ENCODE measurements around the gene STARD7.
"Not testable (repeated sequence)": the region's sequence is repeated elsewhere in the genome, so short reads cannot be mapped to it uniquely, and the experiment has no call there.

The STARD7 gene

DNA sequence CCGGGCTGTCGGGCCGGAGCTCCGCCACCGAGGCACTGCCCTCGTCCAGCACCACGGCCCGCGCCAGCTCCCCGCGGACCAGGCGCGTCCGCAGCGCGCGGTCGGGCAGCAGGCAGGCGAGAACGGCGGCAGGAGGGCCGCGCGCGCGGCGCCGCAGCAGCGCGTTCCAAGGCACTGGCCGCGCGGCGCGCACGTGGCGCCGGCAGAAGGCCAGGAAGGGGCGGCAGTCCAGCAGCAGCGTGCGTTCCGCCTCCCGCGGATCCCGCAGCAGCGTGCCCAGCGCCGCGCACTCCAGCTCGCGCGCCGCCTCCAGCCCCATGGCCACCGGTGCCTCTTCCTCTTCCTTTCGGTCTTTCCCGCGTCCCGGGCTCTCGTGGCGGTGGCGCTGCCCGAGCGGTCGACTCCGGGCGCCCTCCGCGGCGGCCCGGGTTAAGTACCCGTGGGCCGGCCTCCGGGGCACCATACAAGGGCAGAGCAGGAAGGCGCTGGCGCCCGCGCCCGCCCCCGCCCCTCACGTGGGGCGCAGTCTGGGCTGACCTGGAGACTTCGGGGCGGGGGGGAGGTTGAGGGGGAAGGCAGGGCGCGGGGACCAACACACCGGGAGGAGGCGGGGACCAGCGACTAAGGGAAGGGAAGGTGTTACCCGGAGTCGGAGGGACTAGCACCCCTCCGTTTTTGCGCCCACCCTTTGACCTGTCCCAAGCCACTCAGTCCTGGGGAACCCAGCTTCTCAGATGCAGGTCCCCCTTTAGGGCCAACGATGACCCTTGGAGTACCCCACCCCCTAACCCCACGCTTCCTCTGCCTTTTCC, 63.4 kb downstream of the STARD7 start, which contains the start of gene DUSP2:
Gene DUSP2 (minus strand): TSS at position 405 of the 812 bp plus-strand sequence. CDS start 86 bp downstream, at position 319.
- peak within 1 kb of the TSS; percentile 96 for H3K27ac ChIP-seq
- TF ChIP-seq, protein P1, sequence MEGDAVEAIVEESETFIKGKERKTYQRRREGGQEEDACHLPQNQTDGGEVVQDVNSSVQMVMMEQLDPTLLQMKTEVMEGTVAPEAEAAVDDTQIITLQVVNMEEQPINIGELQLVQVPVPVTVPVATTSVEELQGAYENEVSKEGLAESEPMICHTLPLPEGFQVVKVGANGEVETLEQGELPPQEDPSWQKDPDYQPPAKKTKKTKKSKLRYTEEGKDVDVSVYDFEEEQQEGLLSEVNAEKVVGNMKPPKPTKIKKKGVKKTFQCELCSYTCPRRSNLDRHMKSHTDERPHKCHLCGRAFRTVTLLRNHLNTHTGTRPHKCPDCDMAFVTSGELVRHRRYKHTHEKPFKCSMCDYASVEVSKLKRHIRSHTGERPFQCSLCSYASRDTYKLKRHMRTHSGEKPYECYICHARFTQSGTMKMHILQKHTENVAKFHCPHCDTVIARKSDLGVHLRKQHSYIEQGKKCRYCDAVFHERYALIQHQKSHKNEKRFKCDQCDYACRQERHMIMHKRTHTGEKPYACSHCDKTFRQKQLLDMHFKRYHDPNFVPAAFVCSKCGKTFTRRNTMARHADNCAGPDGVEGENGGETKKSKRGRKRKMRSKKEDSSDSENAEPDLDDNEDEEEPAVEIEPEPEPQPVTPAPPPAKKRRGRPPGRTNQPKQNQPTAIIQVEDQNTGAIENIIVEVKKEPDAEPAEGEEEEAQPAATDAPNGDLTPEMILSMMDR (conservative IDR thresholded peaks at IDR 0.05) = no peak
- peak; percentile 80 for TF ChIP-seq ZFX (IDR thresholded peaks at IDR 0.05)

DNA sequence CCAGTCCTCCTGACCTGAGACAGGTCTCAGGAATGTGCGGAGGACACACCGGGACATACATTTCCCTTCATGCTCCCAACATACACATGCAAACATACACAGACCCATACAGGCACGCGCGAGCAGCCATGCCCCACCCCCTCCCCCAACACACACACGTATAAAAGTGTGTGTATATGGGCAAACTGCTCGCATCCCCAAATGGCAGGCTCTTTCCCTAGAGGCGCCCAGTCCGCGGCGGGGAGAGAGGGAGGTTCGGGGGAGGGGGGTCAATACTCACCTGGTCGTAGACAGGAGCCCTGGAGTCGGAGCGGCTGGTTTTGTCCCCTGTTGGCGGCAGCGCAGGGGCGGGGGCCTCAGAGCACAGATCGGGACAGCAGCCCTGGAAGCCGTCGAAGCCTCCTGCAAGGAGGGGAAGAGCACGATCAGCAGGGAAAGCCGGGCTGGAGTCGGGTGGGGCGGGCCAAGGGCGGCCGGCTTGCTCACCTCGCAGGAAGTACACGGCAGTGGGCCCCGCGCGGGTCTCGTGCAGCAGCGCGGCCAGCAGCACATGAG, 64.1 kb downstream of the STARD7 start:
- H3K27ac ChIP-seq = peak overlapping the region; percentile 96
- TF ChIP-seq, protein P1 (conservative IDR thresholded peaks at IDR 0.05) = peak; percentile 42; the same call in 1 of the 2 replicates
- no peak for TF ChIP-seq ZFX (IDR thresholded peaks at IDR 0.05)

DNA sequence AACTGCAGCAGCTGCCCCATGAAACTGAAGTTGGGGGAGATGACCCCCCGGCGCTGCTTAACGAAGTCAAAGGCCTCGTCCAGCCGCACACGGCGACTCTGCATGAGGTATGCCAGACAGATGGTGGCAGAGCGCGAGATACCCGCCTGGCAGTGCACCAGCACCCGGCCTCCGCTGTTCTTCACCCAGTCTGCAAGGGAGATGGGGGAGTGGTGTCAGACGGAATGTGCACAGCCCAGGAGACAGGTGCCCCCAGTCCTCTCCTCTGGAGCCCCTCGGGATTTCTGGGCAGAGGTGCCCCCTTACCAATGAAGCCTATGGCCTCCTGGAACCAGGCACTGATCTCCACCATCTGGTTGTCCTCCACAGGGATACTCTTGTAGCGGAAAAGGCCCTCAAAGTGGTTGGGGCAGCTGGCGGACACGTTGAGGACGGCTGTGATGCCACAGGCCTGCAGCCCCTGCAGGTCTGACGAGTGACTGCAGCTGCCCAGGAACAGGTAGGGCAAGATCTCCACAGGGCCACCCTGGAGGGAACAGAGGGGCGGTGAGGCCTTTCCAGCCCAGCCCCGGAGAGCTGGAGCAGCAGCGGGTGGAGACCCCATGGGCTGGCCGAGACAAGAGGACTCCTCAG, 64.7 kb downstream of the STARD7 start:
- TF ChIP-seq ZFX (IDR thresholded peaks at IDR 0.05) = no peak
- TF ChIP-seq, protein P1 (conservative IDR thresholded peaks at IDR 0.05) = peak; percentile 65
- peak overlapping the region; percentile 96 for H3K27ac ChIP-seq

DNA sequence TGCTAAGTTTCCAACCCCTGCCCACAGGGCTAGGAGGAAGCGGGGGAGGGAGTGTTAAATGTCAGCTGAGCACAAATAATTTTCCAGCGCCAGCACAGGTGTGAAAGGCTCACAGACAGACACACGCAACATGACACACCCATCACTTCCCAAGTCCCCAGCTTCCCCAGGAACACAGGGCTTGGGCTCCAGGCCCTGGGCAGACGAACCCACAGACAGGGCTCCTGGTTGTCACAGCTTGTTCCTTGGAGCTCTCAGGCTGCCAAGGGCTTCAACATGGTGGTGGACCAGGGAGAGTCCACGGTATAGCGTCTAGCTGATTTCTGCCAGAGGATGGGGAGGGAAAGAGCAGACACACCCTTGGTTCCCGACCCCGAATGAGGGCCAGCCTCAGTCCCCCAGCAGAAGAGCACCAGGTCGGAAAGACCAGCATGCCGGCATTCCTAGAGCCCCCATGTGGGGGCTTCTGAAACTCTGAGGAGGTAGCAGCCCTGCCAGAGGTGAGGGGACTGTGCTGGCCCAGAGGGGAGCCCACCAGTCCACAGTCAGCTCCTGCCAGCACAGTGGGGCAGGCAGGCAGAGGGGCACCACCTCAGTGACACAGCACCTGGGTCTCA, 65.3 kb downstream of the STARD7 start:
- peak overlapping the region; percentile 96 for H3K27ac ChIP-seq
- TF ChIP-seq, protein P1 (conservative IDR thresholded peaks at IDR 0.05) = no peak
- no peak for TF ChIP-seq ZFX (IDR thresholded peaks at IDR 0.05)

DNA sequence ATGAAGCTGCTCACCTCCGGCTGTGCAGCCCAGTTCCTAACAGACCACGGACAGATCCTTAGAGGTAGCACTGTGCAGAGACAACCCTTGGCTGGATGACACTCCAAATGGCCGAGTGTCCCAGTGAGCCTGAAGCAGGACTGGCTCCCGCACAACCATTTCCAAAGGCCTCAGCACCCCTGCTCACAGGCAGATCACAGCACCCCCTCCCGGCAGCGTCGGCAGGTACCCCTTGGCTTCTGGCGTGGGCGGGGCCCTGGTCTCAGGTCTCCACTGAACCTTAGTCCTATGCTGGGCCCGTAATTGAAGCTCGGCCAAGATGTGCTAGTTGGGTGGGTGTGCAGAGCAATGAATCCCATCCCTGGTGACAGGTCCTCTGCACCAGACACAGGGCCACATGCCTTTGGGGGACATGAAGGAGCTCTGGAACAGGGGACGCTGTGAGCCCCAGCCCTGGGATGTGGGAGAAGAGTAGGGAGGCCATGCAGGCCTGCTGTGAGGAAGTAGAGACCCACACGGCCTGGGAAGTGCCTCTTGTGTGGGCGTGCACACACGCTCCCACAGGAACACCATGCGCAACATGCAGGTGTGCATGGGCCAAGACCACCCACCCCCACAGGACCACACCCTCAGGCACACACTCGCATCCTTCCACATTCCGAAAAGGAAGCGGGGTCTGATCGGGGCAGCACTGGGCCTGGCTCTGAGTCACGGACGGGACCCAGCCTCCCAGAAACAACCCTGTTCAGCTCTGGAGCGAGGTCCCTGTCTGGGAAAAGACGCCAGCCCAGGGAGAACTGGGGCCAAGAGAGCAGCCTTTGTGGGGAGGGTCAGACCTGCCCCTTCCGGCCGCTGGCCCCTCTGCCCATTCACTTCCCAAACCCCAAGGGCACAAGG, 66.2 kb downstream of the STARD7 start:
- no peak overlapping the region for H3K27ac ChIP-seq
- TF ChIP-seq, protein P1 (conservative IDR thresholded peaks at IDR 0.05) = no peak; the same call in 1 of the 2 replicates
- TF ChIP-seq ZFX (IDR thresholded peaks at IDR 0.05) = no peak

DNA sequence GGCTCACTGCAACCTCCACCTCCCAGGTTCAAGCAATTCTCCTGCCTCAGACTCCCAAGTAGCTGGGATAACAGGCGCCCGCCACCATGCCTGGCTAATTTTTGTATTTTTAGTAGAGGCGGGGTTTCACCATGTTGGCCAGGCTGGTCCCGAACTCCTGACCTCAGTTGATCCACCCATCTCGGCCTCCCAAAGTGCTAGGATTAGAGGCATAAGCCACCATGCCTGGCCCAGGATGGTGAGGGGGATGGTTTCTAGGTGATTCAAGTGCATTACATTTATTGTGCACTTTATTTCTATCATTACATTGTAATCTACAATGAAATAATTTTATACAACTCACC, 67.0 kb downstream of the STARD7 start:
- H3K27ac ChIP-seq = not testable (repeated sequence)

All from C4-2B (cell line).